Measurements from ENCODE around the gene RABGAP1L. TPM values are rescaled to one million over a fixed set of nuclear protein-coding genes. Genes with fewer than 3 reads are reported as not detected.

Gene RABGAP1L
- total RNA-seq, 4 donors from 2014 or later: 38.8 to 54.7 (median 50.5) TPM

- H3K4me3 ChIP-seq (ENCODE audit: low read depth, poor library complexity, severe bottlenecking): no peak overlapping the region
- no peak for DNase-seq (ENCODE audit: low spot score in 2 of 2)
- WGBS, 2 donors: 84 to 90% methylated on average over 4 of the region's 4 CpGs
- intact Hi-C loops (cut with DNase I; ENCODE audit: low total_unique reads): no loop called here
- TF ChIP-seq CTCF (IDR thresholded peaks at IDR 0.05) (no peak), POLR2A (IDR thresholded peaks at IDR 0.05) (no peak)
These were observed 254.3 kb downstream of the RABGAP1L start for GRCh38 chr1:174413632-174414031.

GRCh38 chr1:174414203-174414602, 254.9 kb downstream of the RABGAP1L start:
- H3K4me3 ChIP-seq (ENCODE audit: low read depth, poor library complexity, severe bottlenecking): no peak overlapping the region
- intact Hi-C loops (cut with DNase I; ENCODE audit: low total_unique reads): no loop called here
- no peak for TF ChIP-seq CTCF (IDR thresholded peaks at IDR 0.05)
- TF ChIP-seq POLR2A (IDR thresholded peaks at IDR 0.05): no peak
- 66 to 69% methylated on average over 1 of the region's 1 CpG for WGBS, 2 donors
- DNase-seq (ENCODE audit: low spot score in 2 of 2): no peak

- WGBS, 2 donors: 96 to 98% methylated on average over 2 of the region's 2 CpGs
- H3K4me3 ChIP-seq (ENCODE audit: low read depth, poor library complexity, severe bottlenecking): no peak overlapping the region
- TF ChIP-seq CTCF (IDR thresholded peaks at IDR 0.05): no peak
- TF ChIP-seq POLR2A (IDR thresholded peaks at IDR 0.05): no peak
- no peak for DNase-seq (ENCODE audit: low spot score in 2 of 2)
- intact Hi-C loops (cut with DNase I; ENCODE audit: low total_unique reads): no loop called here
These were observed 256.2 kb downstream of the RABGAP1L start for GRCh38 chr1:174415506-174415905.

- 77 to 80% methylated on average over 2 of the region's 2 CpGs for WGBS, 2 donors
- no peak for TF ChIP-seq POLR2A (IDR thresholded peaks at IDR 0.05)
- TF ChIP-seq CTCF (IDR thresholded peaks at IDR 0.05): no peak
- DNase-seq (ENCODE audit: low spot score in 2 of 2): no peak
- intact Hi-C loops (cut with DNase I; ENCODE audit: low total_unique reads): no loop called here
- H3K4me3 ChIP-seq (ENCODE audit: low read depth, poor library complexity, severe bottlenecking): no peak overlapping the region
These were observed 258.6 kb downstream of the RABGAP1L start for GRCh38 chr1:174417921-174418320.

GRCh38 chr1:174425121-174425520, 265.8 kb downstream of the RABGAP1L start:
- no peak for DNase-seq (ENCODE audit: low spot score in 2 of 2)
- TF ChIP-seq POLR2A (IDR thresholded peaks at IDR 0.05) (no peak), CTCF (IDR thresholded peaks at IDR 0.05) (no peak)
- H3K4me3 ChIP-seq (ENCODE audit: low read depth, poor library complexity, severe bottlenecking): no peak overlapping the region
- intact Hi-C loops (cut with DNase I; ENCODE audit: low total_unique reads): no loop called here

GRCh38 chr1:174426153-174426552, 266.8 kb downstream of the RABGAP1L start:
- no peak for TF ChIP-seq POLR2A (IDR thresholded peaks at IDR 0.05)
- TF ChIP-seq CTCF (IDR thresholded peaks at IDR 0.05): no peak
- 74 to 79% methylated on average over 3 of the region's 3 CpGs for WGBS, 2 donors

More at GRCh38 chr1:174426153-174426552, 266.8 kb downstream of the RABGAP1L start:
- no peak for DNase-seq (ENCODE audit: low spot score in 2 of 2)
- intact Hi-C loops (cut with DNase I; ENCODE audit: low total_unique reads): no loop called here
- no peak overlapping the region for H3K4me3 ChIP-seq (ENCODE audit: low read depth, poor library complexity, severe bottlenecking)

Data from lower leg skin (tissue), 4 donors.